NCI-H526 (cell line): Measurements from ENCODE around the gene TENM4.

Experiments used
- DNase-seq, 2 experiments: peaks; one replicate each; lab custom pipeline; 2025; lab: John Stamatoyannopoulos, UW

TENM4 gene

GRCh38 chr11:79440571-79441460, at the start of gene TENM4:
TSS of gene TENM4 (minus strand) at chr11:79441030. CDS start at chr11:79069944, 371,086 bp downstream.
- DNase-seq = peak; percentile 93 to 97

- DNase-seq = no peak
These were observed 47.5 kb upstream of the TENM4 start for GRCh38 chr11:79488286-79488685.

GRCh38 chr11:79487412-79487811, 46.6 kb upstream of the TENM4 start:
- no peak for DNase-seq

- peak in 1 of 2 experiments; percentile 22 for DNase-seq
These were observed 45.6 kb upstream of the TENM4 start for GRCh38 chr11:79486242-79486984.

- DNase-seq = no peak
These were observed 44.9 kb upstream of the TENM4 start for GRCh38 chr11:79485694-79486093.

- DNase-seq = no peak
These were observed 44.0 kb upstream of the TENM4 start for GRCh38 chr11:79484872-79485271.

- no peak for DNase-seq
These were observed 42.0 kb upstream of the TENM4 start for GRCh38 chr11:79482800-79483199.

GRCh38 chr11:79481795-79482194, 41.0 kb upstream of the TENM4 start:
- DNase-seq = peak in 1 of 2 experiments; percentile 20

GRCh38 chr11:79480864-79481263, 40.0 kb upstream of the TENM4 start:
- DNase-seq = no peak

- DNase-seq = no peak
These were observed 32.1 kb upstream of the TENM4 start for GRCh38 chr11:79472819-79473529.

GRCh38 chr11:79471071-79471844, 30.4 kb upstream of the TENM4 start:
- no peak for DNase-seq

- DNase-seq = no peak
These were observed 29.3 kb upstream of the TENM4 start for GRCh38 chr11:79470161-79470560.

- no peak for DNase-seq
These were observed 26.9 kb upstream of the TENM4 start for GRCh38 chr11:79467761-79468160.

- DNase-seq = no peak
These were observed 25.6 kb upstream of the TENM4 start for GRCh38 chr11:79466411-79466810.

GRCh38 chr11:79465160-79465559, 24.3 kb upstream of the TENM4 start:
- DNase-seq = no peak

GRCh38 chr11:79461666-79462645, 21.1 kb upstream of the TENM4 start:
- DNase-seq = peak; percentile 44 to 63

GRCh38 chr11:79461144-79461543, 20.3 kb upstream of the TENM4 start:
- peak; percentile 38 to 79 for DNase-seq

- DNase-seq = no peak
These were observed 17.9 kb upstream of the TENM4 start for GRCh38 chr11:79458709-79459108.

GRCh38 chr11:79456501-79456900, 15.7 kb upstream of the TENM4 start:
- no peak for DNase-seq

GRCh38 chr11:79453617-79454016, 12.8 kb upstream of the TENM4 start:
- DNase-seq = no peak
